Measurements from ENCODE around the gene ING3. TPM values are rescaled to one million over a fixed set of nuclear protein-coding genes. Genes with fewer than 3 reads are reported as not detected.

ING3 gene
- total RNA-seq, 1 donor from 2014 or later: 20.2 TPM

DNA sequence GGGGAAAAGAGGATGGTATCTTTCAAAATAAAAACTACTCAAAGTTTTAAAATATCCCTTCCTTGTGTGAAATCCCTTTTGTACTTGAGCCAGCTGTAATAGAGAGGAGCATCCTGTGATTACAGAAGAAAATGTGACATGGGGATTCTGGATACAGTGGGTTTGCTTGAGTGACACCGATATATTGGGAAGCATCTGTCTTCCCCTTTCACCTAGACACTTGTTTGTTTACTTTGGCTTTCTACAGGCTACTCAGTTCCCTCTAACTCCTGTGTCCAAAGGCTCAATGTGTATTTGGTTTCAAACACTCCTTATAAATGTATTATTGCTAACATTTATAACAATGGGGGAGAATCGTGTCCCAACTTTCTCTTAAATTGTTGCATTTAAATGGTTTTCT is 62.3 kb downstream of the ING3 start:
- TF ChIP-seq, protein P1, sequence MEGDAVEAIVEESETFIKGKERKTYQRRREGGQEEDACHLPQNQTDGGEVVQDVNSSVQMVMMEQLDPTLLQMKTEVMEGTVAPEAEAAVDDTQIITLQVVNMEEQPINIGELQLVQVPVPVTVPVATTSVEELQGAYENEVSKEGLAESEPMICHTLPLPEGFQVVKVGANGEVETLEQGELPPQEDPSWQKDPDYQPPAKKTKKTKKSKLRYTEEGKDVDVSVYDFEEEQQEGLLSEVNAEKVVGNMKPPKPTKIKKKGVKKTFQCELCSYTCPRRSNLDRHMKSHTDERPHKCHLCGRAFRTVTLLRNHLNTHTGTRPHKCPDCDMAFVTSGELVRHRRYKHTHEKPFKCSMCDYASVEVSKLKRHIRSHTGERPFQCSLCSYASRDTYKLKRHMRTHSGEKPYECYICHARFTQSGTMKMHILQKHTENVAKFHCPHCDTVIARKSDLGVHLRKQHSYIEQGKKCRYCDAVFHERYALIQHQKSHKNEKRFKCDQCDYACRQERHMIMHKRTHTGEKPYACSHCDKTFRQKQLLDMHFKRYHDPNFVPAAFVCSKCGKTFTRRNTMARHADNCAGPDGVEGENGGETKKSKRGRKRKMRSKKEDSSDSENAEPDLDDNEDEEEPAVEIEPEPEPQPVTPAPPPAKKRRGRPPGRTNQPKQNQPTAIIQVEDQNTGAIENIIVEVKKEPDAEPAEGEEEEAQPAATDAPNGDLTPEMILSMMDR (IDR thresholded peaks at IDR 0.05): no peak
- Mint-ChIP-seq H3K9me3 (ENCODE audit: unreplicated experiment) (no peaks in the 10 kb centered on the region), H3K4me1 (ENCODE audit: unreplicated experiment) (peaks cover 17% of the 10 kb centered on the region), H3K36me3 (ENCODE audit: unreplicated experiment) (no peaks in the 10 kb centered on the region), H3K4me3 (ENCODE audit: unreplicated experiment) (no peak overlapping the region), H3K27me3 (ENCODE audit: unreplicated experiment) (no peaks in the 10 kb centered on the region), H3K27ac (ENCODE audit: unreplicated experiment) (no peak overlapping the region)
- no peak for DNase-seq (ENCODE audit: extremely low spot score, unreplicated experiment)

DNA sequence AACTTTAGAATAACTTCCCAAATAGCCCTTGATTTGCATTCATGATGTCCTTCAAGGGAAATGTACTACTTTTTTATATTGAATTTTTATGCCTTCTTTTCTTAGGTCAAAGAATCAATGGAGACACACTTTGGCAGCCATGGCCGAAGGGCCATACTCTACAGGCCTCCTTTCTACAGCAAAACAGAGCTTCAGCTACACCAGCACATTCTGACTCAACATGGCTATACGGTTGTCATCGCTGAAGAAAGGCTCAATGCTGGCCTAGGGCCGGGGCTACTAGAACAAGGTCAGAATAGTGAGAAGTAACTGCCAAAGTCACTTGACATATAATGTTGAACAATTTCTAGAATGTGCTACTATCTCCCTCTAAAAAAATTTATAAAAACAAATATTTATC is 65.0 kb downstream of the ING3 start:
- Mint-ChIP-seq H3K4me1 (ENCODE audit: unreplicated experiment) (peaks cover 33% of the 10 kb centered on the region), H3K27ac (ENCODE audit: unreplicated experiment) (no peak overlapping the region), H3K4me3 (ENCODE audit: unreplicated experiment) (no peak overlapping the region), H3K27me3 (ENCODE audit: unreplicated experiment) (no peaks in the 10 kb centered on the region), H3K36me3 (ENCODE audit: unreplicated experiment) (no peaks in the 10 kb centered on the region), H3K9me3 (ENCODE audit: unreplicated experiment) (no peaks in the 10 kb centered on the region)
- DNase-seq (ENCODE audit: extremely low spot score, unreplicated experiment): no peak
- TF ChIP-seq, protein P1 (IDR thresholded peaks at IDR 0.05): no peak

DNA sequence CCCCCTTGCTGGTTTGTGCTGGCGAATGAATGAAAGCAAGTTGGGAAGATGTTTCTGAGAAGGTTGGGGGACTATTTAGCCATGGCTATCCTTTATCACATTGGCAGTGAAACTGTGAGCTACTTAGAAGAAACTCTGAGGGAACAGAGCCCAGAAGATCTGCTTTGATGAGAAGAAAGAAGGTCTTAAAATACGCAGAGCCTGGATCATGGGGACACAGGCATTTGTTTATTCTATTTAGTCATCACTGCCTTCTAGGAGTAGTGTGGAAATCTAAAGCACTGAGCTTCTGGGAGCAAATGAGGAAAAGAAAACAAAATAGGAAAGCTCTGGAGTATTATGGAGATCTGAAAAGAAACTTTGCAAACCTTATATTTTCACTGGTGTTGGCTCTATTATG is 66.4 kb downstream of the ING3 start:
- Mint-ChIP-seq H3K9me3 (ENCODE audit: unreplicated experiment) (no peaks in the 10 kb centered on the region), H3K4me1 (ENCODE audit: unreplicated experiment) (peaks cover 44% of the 10 kb centered on the region), H3K27me3 (ENCODE audit: unreplicated experiment) (no peaks in the 10 kb centered on the region), H3K36me3 (ENCODE audit: unreplicated experiment) (no peaks in the 10 kb centered on the region), H3K27ac (ENCODE audit: unreplicated experiment) (peak overlapping the region; percentile 74), H3K4me3 (ENCODE audit: unreplicated experiment) (no peak overlapping the region)
- no peak for DNase-seq (ENCODE audit: extremely low spot score, unreplicated experiment)
- TF ChIP-seq, protein P1 (IDR thresholded peaks at IDR 0.05): no peak

DNA sequence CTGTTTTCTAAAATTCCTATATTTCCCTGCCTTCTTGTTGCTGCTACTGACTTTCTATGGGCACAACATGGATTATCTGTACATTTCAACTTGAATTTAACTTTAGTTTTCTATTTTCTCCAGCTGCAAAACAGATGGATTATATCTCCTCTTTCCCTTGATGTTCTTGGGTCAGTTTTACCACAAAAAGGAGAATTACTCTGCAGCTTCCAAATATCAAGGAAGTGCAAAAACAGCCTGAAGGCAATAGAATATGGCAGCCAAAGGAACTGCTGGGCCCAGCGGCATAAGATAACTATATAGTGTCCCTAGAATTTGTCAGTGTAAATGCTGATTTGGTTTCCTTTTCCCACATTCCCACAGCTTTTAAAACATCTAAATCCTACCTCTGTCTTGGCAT is 67.0 kb downstream of the ING3 start:
- DNase-seq (ENCODE audit: extremely low spot score, unreplicated experiment): no peak
- H3K27me3 Mint-ChIP-seq (ENCODE audit: unreplicated experiment): no peaks in the 10 kb centered on the region
- peak overlapping the region; percentile 12 for H3K27ac Mint-ChIP-seq (ENCODE audit: unreplicated experiment)
- H3K4me1 Mint-ChIP-seq (ENCODE audit: unreplicated experiment): peaks cover 48% of the 10 kb centered on the region
- H3K36me3 Mint-ChIP-seq (ENCODE audit: unreplicated experiment): no peaks in the 10 kb centered on the region
- no peak overlapping the region for H3K4me3 Mint-ChIP-seq (ENCODE audit: unreplicated experiment)
- H3K9me3 Mint-ChIP-seq (ENCODE audit: unreplicated experiment): no peaks in the 10 kb centered on the region
- TF ChIP-seq, protein P1 (IDR thresholded peaks at IDR 0.05): no peak

DNA sequence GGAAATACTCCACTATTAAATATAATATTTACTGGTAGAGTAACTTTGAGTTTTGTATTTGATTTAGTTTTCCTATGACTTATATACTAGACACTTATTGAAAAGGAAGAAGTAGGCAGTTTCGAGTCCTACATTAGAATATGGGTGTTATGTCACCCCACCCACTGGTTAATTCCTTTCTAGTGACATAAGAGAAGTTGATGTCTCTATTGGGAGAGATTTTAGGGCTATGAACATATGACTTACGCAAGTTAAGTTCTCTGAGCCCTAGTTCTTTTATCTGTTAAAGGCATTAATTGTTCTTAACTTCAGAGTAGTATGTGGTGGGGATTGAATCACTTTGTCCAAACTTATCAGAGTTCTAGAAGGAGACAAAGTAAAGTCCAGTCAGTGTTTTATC is 68.4 kb downstream of the ING3 start:
- peaks cover 62% of the 10 kb centered on the region for H3K4me1 Mint-ChIP-seq (ENCODE audit: unreplicated experiment)
- TF ChIP-seq, protein P1 (IDR thresholded peaks at IDR 0.05): no peak
- H3K27me3 Mint-ChIP-seq (ENCODE audit: unreplicated experiment): no peaks in the 10 kb centered on the region
- H3K36me3 Mint-ChIP-seq (ENCODE audit: unreplicated experiment): no peaks in the 10 kb centered on the region
- H3K27ac Mint-ChIP-seq (ENCODE audit: unreplicated experiment): no peak overlapping the region
- DNase-seq (ENCODE audit: extremely low spot score, unreplicated experiment): no peak
- no peaks in the 10 kb centered on the region for H3K9me3 Mint-ChIP-seq (ENCODE audit: unreplicated experiment)
- H3K4me3 Mint-ChIP-seq (ENCODE audit: unreplicated experiment): no peak overlapping the region
